HepG2 (cell line): Measurements from ENCODE around the gene LIME1. TPM values are rescaled to one million over a fixed set of nuclear protein-coding genes. Genes with fewer than 3 reads are reported as not detected.

ENCODE experiments used
- AHR ChIP-seq: IDR thresholded peaks from 2 replicates; pipeline ENCODE4 v1.6.1; 2018; ENCODE audit warnings: missing genetic modification reagents, missing compliant biosample characterization
- CENPX ChIP-seq: sonication (generic); formaldehyde crosslinking; IDR thresholded peaks from 2 replicates; pipeline ENCODE4 v1.9.0; 2021; ENCODE audit warnings: mild to moderate bottlenecking, missing genetic modification reagents, moderate library complexity
- ELF3 ChIP-seq: IDR thresholded peaks from 2 replicates; pipeline ENCODE4 v1.6.1; 2016; ENCODE audit warnings: missing genetic modification reagents, missing compliant biosample characterization
- ERF ChIP-seq: IDR thresholded peaks from 2 replicates; pipeline ENCODE4 v1.6.1; 2018; ENCODE audit warnings: missing biosample characterization, missing genetic modification reagents
- HDAC1 ChIP-seq: sonication (generic); formaldehyde crosslinking; IDR thresholded peaks from 2 replicates; pipeline ENCODE4 v1.5.1; 2020; ENCODE audit warnings: mild to moderate bottlenecking, missing genetic modification reagents
- RAD51 ChIP-seq: fragments of 450-650 bp; IDR thresholded peaks from 2 replicates; pipeline ENCODE4 v1.6.1; 2016; ENCODE audit warnings: borderline replicate concordance
- SP2 ChIP-seq: sonication (generic); formaldehyde crosslinking; IDR thresholded peaks from 2 replicates; pipeline ENCODE4 v1.5.1; 2020; ENCODE audit warnings: mild to moderate bottlenecking, missing genetic modification reagents
- U2AF2 ChIP-seq: fragments of 200-400 bp; formaldehyde crosslinking; IDR thresholded peaks from 2 replicates; pipeline ENCODE4 v1.6.1; 2017; ENCODE audit warnings: low read depth, mild to moderate bottlenecking, low read length
- ZNF143 ChIP-seq: sonication (generic); formaldehyde crosslinking; IDR thresholded peaks from 2 replicates; pipeline ENCODE4 v1.4.0; 2020; ENCODE audit warnings: missing genetic modification reagents
- ZNF709 ChIP-seq: sonication (generic); formaldehyde crosslinking; IDR thresholded peaks from 2 replicates; pipeline ENCODE4 v1.5.0; 2020; ENCODE audit warnings: mild to moderate bottlenecking, missing genetic modification reagents
- ZSCAN12 ChIP-seq: sonication (generic); formaldehyde crosslinking; IDR thresholded peaks from 2 replicates; pipeline ENCODE4 v1.9.0; 2021; ENCODE audit warnings: mild to moderate bottlenecking, missing genetic modification reagents
- ZSCAN22 ChIP-seq: sonication (generic); formaldehyde crosslinking; IDR thresholded peaks from 2 replicates; pipeline ENCODE4 v1.4.0; 2020; ENCODE audit warnings: mild to moderate bottlenecking, missing genetic modification reagents
- polyA plus RNA-seq, 8 experiments: library from polyadenylated mRNA; depleted of rRNA in 3 of 8; stranded (reverse) in 7 of 8; unstranded in 1 of 8; fragments of >200 nt; fragmentation: Illumina TruSeq in 4 of 8; extraction: Trizol in 4 of 8; gene quantifications; 2 replicates each; pipeline versions ENCODE4 v1.2.1 to v1.2.3, GENCODE V29; 2011 to 2016; ENCODE audit warnings: low read depth in 4 of 8, missing spikeins in 1 of 8, mixed read lengths in 1 of 8; ENCODE audit not compliant: insufficient read depth in 1 of 8
- total RNA-seq, 5 experiments: library from RNA; depleted of rRNA; stranded (reverse); fragments of >200 nt; fragmentation: Illumina TruSeq; extraction: Trizol; gene quantifications; 2 replicates each; pipeline ENCODE4 v1.2.3, GENCODE V29; 2016; ENCODE audit warnings: low read depth in 1 of 5
- TF ChIP-seq, protein P1 (sequence below): sonication (generic); formaldehyde crosslinking; IDR thresholded peaks from 2 replicates; pipeline ENCODE4 v1.5.1; 2020; ENCODE audit warnings: missing genetic modification reagents, mild to moderate bottlenecking, borderline replicate concordance
- TF ChIP-seq, protein P2 (sequence below): sonication (generic); formaldehyde crosslinking; conservative IDR thresholded peaks from 2 replicates; pipeline ENCODE4 v1.8.0; 2022; ENCODE audit warnings: low read depth, missing genetic modification reagents
- TF ChIP-seq, protein P3 (sequence below): sonication (generic); formaldehyde crosslinking; IDR thresholded peaks from 2 replicates; pipeline ENCODE4 v1.4.0; 2020; ENCODE audit warnings: missing genetic modification reagents, borderline replicate concordance
- TF ChIP-seq, protein P4 (sequence below): sonication (generic); formaldehyde crosslinking; IDR thresholded peaks from 2 replicates; pipeline ENCODE4 v1.4.0; 2020; ENCODE audit warnings: missing genetic modification reagents
- TF ChIP-seq, protein P5 (sequence below): sonication (generic); formaldehyde crosslinking; IDR thresholded peaks from 2 replicates; pipeline ENCODE4 v1.5.0; 2020; ENCODE audit warnings: mild to moderate bottlenecking, missing genetic modification reagents, borderline replicate concordance

LIME1 gene
- total and polyA plus RNA-seq, 2 of the 13 experiments (the other 11 are each of a cell fraction or from before 2014, with no cell fraction given), result 13.0 to 61.5 TPM

DNA sequence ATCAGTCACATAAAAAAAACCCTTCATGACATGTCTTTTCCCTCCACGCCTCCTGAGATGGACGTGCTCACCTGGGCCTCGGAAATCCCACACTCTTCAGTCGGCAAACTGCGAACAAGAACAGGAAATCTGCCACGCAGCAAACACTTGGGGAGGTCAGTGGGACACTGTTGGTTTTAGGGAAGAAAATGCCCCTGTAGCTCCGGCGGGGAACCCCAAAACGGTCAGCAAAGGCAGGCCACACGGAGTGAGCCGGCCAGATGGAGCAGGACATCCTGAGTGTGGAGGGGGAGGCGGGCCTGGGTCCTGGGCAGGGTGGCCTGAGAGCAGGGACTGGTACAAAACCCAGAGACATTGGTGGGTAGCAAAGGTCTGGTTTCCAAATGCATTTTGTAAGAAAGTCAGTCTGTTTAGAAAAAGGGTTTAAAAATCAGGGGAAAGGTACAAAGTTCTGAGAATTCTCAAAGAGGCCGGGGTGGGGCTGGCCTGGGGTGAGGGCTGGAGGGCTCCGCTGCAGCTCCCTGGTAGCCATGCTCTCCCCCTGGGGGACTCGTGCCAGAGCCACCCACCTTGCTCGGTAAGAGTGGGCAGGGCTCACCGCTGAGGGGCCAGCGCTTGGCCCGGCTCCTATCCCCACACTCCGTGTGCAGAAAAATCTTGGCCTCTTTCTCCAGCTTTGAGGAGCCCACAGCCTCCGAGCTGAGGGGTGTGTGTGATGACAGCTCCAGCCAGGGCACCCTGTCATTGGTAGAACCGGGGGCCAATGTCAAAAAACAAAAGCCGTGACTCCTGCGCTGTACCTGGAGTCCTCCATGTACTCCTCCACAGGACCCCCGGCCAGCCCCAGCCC lies 8.3 kb downstream of the LIME1 start (continued):
- TF ChIP-seq, protein P1, sequence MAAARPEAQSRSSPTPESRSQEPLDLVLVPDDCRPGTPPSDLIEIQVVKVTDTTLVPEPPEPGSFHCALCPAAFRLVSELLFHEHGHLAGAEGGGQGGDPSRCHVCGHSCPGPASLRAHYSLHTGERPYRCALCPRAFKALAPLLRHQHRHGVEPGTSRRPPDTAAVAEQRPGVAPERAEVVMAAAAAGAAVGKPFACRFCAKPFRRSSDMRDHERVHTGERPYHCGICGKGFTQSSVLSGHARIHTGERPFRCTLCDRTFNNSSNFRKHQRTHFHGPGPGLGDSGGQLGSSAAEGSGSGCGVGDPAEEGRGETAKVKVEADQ (CRISPR knock-in tag), result no peak
- TF ChIP-seq, protein P2, sequence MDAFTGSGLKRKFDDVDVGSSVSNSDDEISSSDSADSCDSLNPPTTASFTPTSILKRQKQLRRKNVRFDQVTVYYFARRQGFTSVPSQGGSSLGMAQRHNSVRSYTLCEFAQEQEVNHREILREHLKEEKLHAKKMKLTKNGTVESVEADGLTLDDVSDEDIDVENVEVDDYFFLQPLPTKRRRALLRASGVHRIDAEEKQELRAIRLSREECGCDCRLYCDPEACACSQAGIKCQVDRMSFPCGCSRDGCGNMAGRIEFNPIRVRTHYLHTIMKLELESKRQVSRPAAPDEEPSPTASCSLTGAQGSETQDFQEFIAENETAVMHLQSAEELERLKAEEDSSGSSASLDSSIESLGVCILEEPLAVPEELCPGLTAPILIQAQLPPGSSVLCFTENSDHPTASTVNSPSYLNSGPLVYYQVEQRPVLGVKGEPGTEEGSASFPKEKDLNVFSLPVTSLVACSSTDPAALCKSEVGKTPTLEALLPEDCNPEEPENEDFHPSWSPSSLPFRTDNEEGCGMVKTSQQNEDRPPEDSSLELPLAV (CRISPR knock-in tag), result no peak
- TF ChIP-seq, protein P3, sequence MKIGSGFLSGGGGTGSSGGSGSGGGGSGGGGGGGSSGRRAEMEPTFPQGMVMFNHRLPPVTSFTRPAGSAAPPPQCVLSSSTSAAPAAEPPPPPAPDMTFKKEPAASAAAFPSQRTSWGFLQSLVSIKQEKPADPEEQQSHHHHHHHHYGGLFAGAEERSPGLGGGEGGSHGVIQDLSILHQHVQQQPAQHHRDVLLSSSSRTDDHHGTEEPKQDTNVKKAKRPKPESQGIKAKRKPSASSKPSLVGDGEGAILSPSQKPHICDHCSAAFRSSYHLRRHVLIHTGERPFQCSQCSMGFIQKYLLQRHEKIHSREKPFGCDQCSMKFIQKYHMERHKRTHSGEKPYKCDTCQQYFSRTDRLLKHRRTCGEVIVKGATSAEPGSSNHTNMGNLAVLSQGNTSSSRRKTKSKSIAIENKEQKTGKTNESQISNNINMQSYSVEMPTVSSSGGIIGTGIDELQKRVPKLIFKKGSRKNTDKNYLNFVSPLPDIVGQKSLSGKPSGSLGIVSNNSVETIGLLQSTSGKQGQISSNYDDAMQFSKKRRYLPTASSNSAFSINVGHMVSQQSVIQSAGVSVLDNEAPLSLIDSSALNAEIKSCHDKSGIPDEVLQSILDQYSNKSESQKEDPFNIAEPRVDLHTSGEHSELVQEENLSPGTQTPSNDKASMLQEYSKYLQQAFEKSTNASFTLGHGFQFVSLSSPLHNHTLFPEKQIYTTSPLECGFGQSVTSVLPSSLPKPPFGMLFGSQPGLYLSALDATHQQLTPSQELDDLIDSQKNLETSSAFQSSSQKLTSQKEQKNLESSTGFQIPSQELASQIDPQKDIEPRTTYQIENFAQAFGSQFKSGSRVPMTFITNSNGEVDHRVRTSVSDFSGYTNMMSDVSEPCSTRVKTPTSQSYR (CRISPR knock-in tag), result no peak
- TF ChIP-seq AHR (CRISPR knock-in tag) (peak; percentile 78; the same call in 1 of the 2 replicates), ERF (CRISPR knock-in tag) (no peak), ELF3 (CRISPR knock-in tag) (no peak), ZSCAN22 (peak; percentile 69; the same call in 1 of the 2 replicates), RAD51 (no peak), SP2 (CRISPR knock-in tag) (no peak), ZNF143 (no peak), ZNF709 (CRISPR knock-in tag) (no peak), ZSCAN12 (CRISPR knock-in tag) (no peak), CENPX (CRISPR knock-in tag) (no peak), HDAC1 (CRISPR knock-in tag) (no peak), U2AF2 (no peak)
- TF ChIP-seq, protein P4, sequence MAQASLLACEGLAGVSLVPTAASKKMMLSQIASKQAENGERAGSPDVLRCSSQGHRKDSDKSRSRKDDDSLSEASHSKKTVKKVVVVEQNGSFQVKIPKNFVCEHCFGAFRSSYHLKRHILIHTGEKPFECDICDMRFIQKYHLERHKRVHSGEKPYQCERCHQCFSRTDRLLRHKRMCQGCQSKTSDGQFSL, result no peak
- TF ChIP-seq, protein P5, sequence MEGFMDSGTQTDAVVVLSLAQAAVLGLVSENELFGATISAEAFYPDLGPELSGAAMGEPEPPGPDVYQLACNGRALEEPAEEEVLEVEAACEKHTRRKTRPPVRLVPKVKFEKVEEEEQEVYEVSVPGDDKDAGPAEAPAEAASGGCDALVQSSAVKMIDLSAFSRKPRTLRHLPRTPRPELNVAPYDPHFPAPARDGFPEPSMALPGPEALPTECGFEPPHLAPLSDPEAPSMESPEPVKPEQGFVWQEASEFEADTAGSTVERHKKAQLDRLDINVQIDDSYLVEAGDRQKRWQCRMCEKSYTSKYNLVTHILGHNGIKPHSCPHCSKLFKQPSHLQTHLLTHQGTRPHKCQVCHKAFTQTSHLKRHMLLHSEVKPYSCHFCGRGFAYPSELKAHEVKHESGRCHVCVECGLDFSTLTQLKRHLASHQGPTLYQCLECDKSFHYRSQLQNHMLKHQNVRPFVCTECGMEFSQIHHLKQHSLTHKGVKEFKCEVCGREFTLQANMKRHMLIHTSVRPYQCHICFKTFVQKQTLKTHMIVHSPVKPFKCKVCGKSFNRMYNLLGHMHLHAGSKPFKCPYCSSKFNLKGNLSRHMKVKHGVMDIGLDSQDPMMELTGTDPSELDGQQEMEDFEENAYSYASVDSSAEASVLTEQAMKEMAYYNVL (CRISPR knock-in tag), result no peak
